ENCODE measurements around the gene MRPL28. TPM values are rescaled to one million over a fixed set of nuclear protein-coding genes. Genes with fewer than 3 reads are reported as not detected.
"Not testable (repeated sequence)": the region's sequence is repeated elsewhere in the genome, so short reads cannot be mapped to it uniquely, and the experiment has no call there.

The MRPL28 gene
- polyA plus RNA-seq, 12 donors: 31.5 to 51.3 (median 36.6) TPM; not detected in 1

DNA sequence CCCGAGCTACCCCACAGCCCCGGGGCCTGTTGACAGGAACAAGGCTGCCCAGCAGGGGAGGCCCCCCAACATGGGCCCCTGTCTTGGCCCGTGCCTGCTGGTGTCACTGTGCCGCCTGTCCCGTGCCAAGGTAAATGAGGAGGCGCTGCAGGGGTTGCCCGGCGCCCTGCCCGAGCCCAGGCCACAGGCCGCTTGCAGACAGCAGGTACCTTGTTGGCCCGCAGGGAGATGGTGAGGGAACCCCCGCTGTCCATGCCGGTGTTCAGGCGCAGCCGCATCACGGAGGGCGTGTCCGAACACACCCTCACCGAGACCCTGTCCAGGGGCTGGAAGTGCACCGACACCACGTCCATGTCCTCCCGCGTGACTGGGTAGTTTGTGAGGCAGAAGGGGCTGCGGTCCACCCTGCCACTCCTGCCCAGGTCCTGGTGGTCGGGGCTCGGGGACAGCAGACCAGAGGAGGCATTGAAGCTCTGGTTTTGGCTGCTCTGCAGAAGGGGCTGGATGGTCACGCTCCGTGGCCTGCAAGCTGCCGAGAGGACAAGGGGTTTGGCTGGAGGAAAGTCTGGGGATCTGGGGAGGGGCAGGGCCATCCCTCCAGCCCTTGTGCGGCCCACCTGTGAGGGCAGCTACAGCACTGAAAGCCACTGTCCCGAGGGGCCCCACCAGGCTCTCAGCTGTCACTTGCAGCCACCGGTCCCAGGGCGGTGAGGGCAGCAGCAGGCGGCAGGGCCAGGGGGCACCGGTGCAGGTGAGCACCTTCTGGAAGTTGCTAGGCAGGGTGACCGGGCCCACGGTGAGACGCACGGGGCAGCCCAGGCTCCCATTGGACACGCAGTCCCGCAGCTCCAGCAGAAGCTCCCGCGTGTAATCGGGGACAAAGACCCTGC lies 5.8 kb upstream of the MRPL28 start:
- DNase-seq: no peak

GRCh38 chr16:375212-375611 lies 4.9 kb upstream of the MRPL28 start:
- DNase-seq: no peak

DNA sequence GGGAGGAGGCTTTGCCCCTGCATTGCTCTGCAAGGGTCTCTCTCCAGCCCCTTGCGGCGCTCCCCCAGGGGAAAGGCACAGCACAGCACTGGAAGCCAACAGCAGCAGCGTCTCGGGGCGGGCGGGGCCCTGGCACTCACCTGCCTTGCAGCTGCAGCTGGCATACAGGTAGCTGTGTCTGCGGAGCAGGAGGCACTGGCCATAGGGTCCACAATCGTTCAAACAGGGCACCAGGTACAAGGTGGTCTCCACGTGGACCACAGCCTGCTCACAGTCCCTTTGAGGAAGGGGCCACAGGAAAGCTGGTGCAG lies 4.2 kb upstream of the MRPL28 start:
- DNase-seq: no peak

GRCh38 chr16:373848-374615 lies 3.7 kb upstream of the MRPL28 start:
- DNase-seq: no peak

GRCh38 chr16:373020-373598 lies 2.8 kb upstream of the MRPL28 start:
- DNase-seq: no peak

DNA sequence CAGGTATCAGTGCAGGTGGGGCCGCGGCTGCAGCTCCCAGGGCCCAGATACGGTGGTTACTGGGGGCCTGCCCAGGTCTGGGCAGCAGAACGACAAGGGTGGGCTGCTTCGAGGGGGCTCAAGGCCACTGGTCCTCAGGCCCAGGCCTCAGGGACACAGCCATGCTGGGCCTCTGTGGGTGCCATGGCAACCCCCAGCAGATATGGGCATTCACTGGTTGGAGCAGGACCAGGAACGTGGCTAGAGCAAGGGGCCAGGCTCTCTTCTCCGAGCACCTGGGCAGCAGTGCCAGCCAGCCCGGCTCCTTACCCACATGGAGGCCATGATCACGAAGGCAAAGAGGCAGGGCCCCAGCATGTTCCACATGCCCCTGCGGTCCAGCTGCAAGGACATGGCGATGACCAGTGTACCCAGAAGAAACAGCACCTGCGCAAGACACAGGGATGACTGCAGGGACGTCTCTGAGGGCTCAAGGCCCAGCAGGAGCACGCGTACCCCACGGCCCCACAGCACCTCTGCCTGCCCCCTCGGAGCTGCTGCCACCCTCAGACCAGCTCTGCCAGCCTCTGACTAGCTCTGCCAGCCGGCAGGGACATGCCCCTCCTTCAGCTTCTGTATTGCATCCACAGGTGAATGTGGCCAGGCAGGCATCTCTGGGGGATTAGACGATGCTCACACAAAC lies 2.1 kb upstream of the MRPL28 start:
- no peak for DNase-seq

- DNase-seq: no peak
These were observed 1.4 kb upstream of the MRPL28 start for GRCh38 chr16:371515-372301.

- DNase-seq: no peak
These were observed 709 bp upstream of the MRPL28 start for GRCh38 chr16:370979-371514.

- DNase-seq: no peak
These were observed 387 bp downstream of the MRPL28 start for GRCh38 chr16:369866-370436.

DNA sequence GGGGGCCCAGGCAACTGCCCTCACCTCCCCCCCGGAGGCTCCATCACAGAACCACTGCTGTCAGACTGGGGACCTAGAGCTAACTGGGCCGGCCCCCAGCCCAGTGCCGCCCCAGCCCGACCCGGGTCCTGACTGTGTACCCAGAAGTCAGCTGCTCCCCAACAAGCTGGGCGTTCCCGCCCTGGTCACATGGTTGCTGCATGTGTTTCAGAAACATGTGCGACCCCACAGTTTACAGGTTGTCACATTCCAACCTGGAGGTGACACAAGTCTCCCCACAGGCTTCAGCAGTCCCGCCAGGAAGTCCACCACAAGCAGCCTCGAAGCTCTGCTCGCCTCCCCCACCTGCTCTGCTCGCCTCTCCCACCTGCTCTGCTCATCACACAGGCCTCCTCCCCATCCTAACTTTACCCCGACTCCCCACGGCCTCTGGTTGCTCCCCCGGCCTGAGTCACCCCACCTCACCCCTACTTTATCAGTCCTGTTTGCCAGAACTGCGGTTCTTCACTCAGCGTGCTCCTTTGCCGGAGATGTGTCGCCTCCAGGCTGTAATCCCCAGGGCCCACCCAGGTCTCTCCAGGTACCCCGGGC lies 968 bp downstream of the MRPL28 start:
- no peak for DNase-seq

DNA sequence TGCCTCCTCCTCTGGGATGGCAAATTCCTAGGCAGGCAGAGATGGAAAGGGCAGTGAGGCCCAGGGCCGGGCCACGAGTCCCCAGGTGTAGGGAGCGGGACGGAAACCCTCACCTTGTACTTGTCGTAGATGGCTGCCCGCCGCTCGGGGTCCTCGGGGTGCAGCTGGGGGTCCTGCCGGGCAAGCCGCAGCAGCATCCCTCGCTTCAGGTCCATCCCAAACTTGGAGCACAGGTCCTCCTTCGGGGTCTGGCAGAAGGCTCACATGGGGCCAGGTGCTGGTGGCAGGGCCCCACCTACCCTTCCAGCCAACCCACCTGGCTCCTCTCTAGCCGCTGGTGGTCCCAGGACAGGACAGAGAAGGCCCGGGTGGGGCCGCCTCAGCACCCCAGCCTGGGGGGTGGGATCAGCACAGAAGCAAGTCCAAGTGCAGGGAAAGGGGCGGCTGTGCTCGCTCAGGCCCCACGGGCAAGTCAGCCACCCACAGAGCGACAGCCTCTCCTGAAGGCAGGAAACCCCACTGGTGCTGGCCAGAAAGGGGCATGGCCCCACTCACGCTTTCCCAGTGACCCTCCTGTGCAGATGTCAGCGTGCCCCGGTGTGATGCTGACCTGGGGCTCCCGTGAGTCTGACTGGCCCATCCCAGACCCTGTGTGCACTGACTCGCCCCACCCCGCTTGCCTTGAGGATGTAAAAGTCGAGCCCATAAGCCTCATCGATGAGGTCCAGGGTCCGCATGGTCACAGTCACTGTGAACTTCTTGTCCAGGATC lies 1.8 kb downstream of the MRPL28 start:
- no peak for DNase-seq

GRCh38 chr16:367333-367903 lies 2.9 kb downstream of the MRPL28 start:
- no peak for DNase-seq

DNA sequence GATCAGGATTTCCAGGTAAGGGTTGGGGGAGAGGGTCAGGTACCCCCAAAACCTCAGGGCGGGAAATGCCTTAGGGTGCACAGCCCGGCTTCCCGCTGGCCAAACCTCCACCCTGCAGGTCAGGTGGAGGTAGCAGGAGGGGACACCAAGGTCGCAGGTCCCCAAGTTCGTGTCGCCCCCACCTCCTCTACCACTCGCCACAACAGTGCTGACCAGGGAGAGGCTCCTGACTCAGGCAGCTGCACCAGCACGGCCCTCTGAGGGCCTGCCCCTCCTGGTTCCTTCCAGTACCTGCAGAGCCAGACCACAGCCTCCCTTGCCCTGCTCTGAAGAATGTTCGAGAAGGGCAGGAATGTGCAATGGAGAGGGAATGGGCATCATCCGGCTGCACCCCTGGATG lies 3.9 kb downstream of the MRPL28 start:
- no peak for DNase-seq

DNA sequence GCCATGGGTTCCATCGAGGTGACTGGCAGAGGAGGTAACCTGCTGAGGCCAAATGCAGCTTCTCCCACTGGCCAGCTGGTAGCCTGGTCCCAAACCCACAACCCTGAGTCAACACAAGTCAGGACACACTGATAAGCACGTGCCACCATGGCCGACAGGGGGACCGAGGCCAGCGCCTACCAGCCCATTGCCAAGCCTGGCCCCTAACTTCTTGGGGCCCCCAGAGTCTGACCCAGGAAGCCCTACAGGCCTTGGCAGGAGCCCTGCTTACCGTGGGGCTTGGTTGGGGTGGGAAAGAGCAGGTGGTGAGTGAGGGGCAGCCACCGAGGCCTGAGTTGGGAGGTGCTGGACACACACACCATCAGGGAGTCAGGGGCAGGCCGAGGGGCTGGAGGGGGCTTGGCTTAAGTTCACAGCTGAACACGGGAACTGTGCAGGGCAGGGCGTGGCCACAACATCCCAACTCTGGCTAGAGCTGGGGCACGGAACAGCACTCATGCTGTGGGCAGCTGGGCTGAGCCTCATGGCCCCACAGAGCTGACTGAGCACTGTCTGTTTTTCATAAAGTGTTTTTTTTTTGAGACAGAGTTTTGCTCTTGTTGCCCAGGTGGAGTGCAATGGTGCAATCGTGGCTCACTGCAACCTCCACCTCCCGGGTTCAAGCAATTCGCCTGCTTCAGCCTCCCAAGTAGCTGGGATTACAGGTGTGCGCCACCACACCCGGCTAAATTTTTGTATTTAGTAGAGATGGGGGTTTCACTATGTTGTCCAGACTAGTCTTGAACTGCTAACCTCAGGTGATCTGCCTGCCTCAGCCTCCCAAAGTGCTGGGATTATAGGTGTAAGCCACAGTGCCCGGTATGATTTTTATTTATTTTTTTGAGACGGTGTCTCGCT lies 5.5 kb downstream of the MRPL28 start:
- DNase-seq: no peak

DNA sequence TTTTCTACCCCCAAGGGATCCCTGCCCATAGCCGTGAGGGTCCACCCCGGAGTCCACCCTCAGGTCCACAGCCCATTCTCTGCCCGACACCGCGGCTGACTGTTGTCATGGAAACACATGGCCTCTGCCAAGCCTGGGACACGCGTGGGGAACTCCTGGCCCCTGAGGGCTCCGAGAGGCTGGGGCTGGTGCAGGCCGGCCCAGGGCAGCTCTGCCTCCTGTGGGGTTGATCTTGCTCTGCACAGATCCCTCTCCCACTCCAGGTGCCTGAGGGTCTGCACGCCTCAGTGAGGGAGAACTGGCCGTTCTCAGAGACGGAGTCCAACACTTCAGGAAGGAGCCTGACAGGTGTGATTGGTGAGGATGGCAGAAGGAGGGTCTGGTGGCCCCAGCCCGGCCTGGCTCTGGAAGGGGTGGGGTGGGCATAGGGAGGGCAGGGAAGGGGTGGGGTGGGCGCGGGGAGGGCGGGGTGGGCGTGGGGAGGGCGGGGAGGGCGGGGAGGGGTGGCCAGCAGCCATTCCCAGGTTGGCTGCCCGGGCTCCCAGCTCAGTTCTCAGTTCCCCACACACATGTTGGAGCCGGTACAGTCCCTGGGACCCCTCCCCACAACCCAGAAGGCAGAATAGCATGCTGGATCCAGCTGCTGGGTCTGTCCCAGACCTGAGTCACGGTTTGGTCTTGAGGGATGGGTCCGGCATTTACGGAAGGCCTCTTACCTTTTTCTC lies 6.4 kb downstream of the MRPL28 start:
- DNase-seq: no peak

GRCh38 chr16:363110-363765 lies 7.1 kb downstream of the MRPL28 start:
- DNase-seq: no peak

- DNase-seq: not testable (repeated sequence)
These were observed 7.7 kb downstream of the MRPL28 start for GRCh38 chr16:362702-362999.

Measured in muscle of arm (tissue), 12 donors.